HG02943 (cell line): ENCODE data around the gene DAZAP1.

Source experiments
- ATAC-seq: cut with Tn5 transposase; IDR thresholded peaks from one replicate; pipeline ENCODE4 v1.9.1; 2021; ENCODE audit warnings: mild to moderate bottlenecking, low read depth, moderate library complexity; ENCODE audit not compliant: unreplicated experiment

The DAZAP1 gene

DNA sequence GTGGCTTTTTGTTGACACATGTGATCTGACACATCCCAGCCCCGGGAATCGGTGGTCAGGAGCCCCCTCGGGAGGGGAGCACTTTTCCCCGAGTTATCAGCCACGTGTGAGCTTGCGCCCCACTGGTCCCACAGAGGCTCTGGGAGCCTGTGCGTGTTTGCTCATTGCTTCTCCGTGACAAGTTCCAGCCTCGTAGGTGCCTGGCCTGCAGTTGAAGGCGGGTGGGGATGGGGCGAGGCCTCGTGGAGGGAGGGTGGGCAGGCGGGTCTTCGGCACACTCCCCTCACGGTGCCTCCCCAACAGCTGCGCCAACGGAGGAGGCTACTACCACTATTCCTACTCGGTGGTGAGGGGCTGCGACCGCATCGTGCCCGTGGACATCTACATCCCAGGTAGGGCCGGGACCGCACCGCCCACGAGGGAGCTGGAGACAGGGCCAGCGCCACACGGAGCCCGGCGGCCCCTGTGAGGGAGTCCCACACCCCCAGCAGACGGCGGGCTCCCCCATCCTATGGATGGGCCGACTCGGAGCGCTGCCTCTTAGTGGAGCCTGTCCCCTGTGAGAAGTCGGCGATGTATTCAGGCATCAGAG, 14.4 kb upstream of the DAZAP1 start:
- no peak for ATAC-seq

GRCh38 chr19:1393841-1394240, 13.5 kb upstream of the DAZAP1 start:
- ATAC-seq: no peak

DNA sequence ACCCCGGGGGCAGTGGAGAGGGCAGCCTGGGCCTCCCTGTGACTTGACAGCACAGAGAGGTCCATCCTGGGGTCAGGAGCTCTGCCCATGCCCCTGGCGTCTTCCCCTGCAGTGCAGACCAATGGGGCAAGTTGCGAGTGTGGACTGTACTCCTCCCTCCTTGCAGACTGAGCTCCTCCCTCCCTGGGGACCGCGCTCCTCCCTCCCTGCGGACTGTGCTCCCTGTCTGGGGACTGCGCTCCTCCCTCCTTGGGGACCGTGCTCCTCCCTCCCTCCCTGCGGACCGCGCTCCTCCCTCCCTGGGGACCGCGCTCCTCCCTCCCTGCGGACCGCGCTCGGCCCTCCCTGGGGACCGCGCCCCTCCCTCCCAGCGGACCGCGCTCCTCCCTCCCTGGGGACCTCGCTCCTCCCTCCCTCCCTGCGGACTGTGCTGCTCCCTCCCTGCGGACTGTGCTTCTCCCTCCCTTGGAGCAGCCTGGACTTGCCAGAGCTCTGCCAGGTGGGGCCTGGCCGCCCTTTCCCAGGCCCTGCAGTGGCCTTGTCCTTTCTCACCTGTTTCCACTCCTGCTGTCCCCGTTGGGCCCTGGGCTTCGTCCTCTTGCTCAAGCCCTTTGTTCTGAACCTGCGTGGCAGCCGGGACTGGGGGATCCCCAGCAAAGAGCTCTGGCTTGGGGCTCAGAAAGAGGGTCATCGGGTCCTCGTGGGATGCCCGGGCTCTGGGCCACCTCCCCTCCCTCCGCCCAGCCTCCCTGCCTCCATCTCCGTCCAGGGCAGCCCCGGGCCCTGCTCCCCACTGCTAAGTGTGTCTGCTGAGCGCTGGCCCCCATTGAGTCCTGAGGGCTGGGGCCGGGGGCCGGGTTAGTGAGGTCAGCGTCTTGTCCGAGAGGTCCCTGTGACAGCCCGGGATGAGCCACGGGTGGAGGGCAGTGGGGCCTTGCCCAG, 12.9 kb upstream of the DAZAP1 start:
- no peak for ATAC-seq

GRCh38 chr19:1395194-1396018, 12.0 kb upstream of the DAZAP1 start:
- no peak for ATAC-seq

GRCh38 chr19:1396019-1396767, 11.2 kb upstream of the DAZAP1 start:
- no peak for ATAC-seq

- no peak for ATAC-seq
Observed at GRCh38 chr19:1396768-1397679, 10.4 kb upstream of the DAZAP1 start.

DNA sequence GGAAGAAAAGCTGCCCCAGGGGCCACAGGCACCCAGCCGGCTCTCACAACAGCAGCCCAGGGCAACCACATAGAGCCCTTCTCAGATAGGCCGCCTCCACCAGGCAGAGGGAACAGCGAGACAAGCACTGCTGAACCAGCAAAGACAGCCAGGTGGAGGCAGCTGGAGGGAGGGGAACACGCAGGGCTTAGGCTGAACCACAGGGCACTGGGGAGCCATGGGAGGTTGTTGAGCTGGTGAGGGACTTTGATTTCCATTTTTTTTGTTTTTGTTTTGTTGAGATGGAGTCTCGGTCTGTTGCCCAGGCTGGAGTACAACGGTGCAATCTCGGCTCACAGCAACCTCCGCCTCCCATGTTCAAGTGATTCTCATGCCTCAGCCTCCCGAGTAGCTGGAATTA, 9.5 kb upstream of the DAZAP1 start:
- no peak for ATAC-seq

GRCh38 chr19:1399079-1399478, 8.3 kb upstream of the DAZAP1 start:
- no peak for ATAC-seq

- no peak for ATAC-seq
Observed at GRCh38 chr19:1399745-1400144, 7.6 kb upstream of the DAZAP1 start.

- ATAC-seq: no peak
Observed at GRCh38 chr19:1400281-1401137, 6.9 kb upstream of the DAZAP1 start.

GRCh38 chr19:1401138-1401888, 6.1 kb upstream of the DAZAP1 start, which contains the start of gene GAMT:
GAMT (minus strand) TSS chr19:1401542; CDS start chr19:1401476, 66 bp downstream.
- no peak for ATAC-seq

DNA sequence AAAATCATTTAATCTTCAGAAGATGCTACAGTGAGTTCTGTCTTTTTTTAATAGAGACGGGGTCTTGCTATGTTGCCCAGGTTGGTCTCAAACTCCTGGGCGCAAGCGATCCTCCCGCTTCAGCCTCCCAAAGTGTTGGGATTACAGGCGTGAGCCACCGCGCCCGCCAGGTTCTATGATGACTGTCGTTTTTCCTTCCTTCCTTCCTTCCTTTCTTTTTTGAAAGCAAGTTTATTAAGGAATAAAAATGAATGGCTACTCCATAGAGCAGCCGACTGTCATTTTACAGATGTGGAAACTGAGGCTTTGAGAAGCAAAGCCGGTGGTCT, 5.5 kb upstream of the DAZAP1 start:
- no peak for ATAC-seq

- no peak for ATAC-seq
Observed at GRCh38 chr19:1402411-1403070, 4.8 kb upstream of the DAZAP1 start.

DNA sequence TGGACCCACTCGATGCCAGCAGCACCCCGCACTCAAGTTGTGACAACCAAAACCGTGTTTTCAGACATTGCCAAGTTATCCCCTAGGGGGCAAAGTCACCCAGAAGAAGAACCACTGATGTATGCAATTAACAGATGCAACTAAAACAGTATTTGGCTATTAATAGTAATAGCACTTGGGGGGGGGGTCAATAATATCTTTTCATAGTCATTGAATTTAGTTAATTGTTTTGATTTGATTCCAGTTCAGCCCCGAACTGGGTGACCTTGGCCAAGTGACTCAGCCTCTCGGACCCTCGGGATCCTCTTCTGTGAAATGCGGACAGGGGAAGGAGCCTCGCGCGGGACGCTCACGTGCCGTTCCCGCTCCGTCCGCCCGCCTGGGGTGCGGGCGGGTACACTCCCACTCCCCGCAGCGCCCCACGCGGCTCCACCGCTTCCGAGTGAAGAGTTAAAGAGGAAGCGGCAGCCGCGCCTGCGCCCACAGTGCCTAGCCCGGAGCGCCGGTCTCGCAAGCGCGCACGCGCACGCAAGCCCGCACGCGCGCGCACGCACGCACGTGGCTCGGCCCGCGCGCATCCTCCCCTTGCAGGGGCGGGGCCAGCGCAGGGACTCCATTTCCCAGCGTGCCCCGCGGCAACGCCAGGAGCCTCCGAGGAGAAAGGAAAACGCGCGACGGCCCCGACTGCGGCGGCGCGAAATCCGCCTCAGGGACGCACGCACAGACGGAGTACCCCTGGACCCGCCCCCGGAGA, 435 bp upstream of the DAZAP1 start:
- peak; percentile 72 for ATAC-seq

- peak; percentile 4 for ATAC-seq
Observed at GRCh38 chr19:1408300-1409203, 1.2 kb downstream of the DAZAP1 start.
